HepG2 (cell line): ENCODE measurements around the gene PMM2. TPM values are rescaled to one million over a fixed set of nuclear protein-coding genes. Genes with fewer than 3 reads are reported as not detected.

Source experiments
- ATAC-seq: fragments of 200-7000 bp; cut with Tn5 transposase; 3 replicates; pipeline ENCODE4 v1.9.1; 2020; ENCODE audit warnings: mild to moderate bottlenecking, moderate library complexity
- BruUV-seq: library from RNA; stranded (reverse); fragments of 400-500 nt; replicated peaks from 2 replicates; lab custom pipeline; 2021; lab: Mats Ljungman, UMichigan
- CTCF ChIA-PET: fragments of 300-600 bp; formaldehyde crosslinking; extraction: SDS; loops from one replicate; lab custom pipeline; 2021; ENCODE audit warnings: low total read pairs, inconsistent platforms, low intra/inter-chr PET ratio; lab: Yijun Ruan, JAX
- POLR2A ChIA-PET: fragments of 350-600 bp; sonication (Branson Sonifier 250); formaldehyde crosslinking; loops from one replicate; lab custom pipeline; 2020; ENCODE audit warnings: antibody characterized with exemption, inconsistent platforms; lab: Yijun Ruan, JAX
- DNase-seq: peaks from one replicate; pipeline ENCODE4 v3.0.0-alpha.2; 2015; ENCODE audit warnings: low spot score
- FAIRE-seq: peaks from 3 replicates; lab custom pipeline; 2011; peaks lifted over from hg19 to GRCh38; lab: Jason Lieb, UNC
- H2AFZ ChIP-seq: one replicate; pipeline ENCODE4 v1.6.1; 2011; ENCODE audit warnings: low read length, inconsistent platforms
- H3K27ac ChIP-seq: fragments of 300-600 bp; 3 replicates; pipeline ENCODE4 v1.8.0; 2011; ENCODE audit warnings: mixed run types, mild to moderate bottlenecking, mixed read lengths, low read length, inconsistent platforms; ENCODE audit not compliant: insufficient read depth; ENCODE audit errors: extremely low read length
- H3K27me3 ChIP-seq, 2 experiments: fragments of 200-600 bp in 1 of 2; 2 replicates in 1 of 2; 3 replicates in 1 of 2; pipeline versions ENCODE4 v1.6.0 to v1.8.0; 2011; ENCODE audit warnings: low read length in 2 of 2, mild to moderate bottlenecking in 2 of 2, moderate library complexity in 2 of 2, inconsistent platforms in 1 of 2; ENCODE audit not compliant: insufficient read depth in 2 of 2, control insufficient read depth in 1 of 2
- H3K36me3 ChIP-seq, 2 experiments: fragments of 200-600 bp in 1 of 2; replicated peaks in 1 of 2; 2 replicates in 1 of 2; 3 replicates in 1 of 2; pipeline versions ENCODE4 v1.5.1 to v1.8.0; 2011; ENCODE audit warnings: low read length in 2 of 2, inconsistent platforms in 1 of 2; ENCODE audit not compliant: insufficient read depth in 2 of 2, control insufficient read depth in 1 of 2
- H3K4me1 ChIP-seq: 2 replicates; pipeline ENCODE4 v1.5.1; 2012; ENCODE audit warnings: low read length, inconsistent platforms; ENCODE audit not compliant: insufficient read depth
- H3K4me2 ChIP-seq: 2 replicates; pipeline ENCODE4 v1.6.0; 2011; ENCODE audit warnings: low read depth, low read length, inconsistent platforms
- H3K4me3 ChIP-seq, 3 experiments: fragments of 200-600 bp in 1 of 3; sonication (generic), shearing (Covaris generic) in 1 of 3; replicated peaks in 1 of 3; 2 replicates each; pipeline ENCODE4 v1.5.1; 2011 to 2016; ENCODE audit warnings: low read length in 3 of 3, inconsistent platforms in 2 of 3, low read depth in 2 of 3, mild to moderate bottlenecking in 2 of 3, control low read depth in 1 of 3, mixed read lengths in 1 of 3; ENCODE audit not compliant: insufficient read depth in 1 of 3
- H3K79me2 ChIP-seq: one replicate; pipeline ENCODE4 v1.6.1; 2011; ENCODE audit warnings: low read length, inconsistent platforms; ENCODE audit not compliant: insufficient read depth
- H3K9ac ChIP-seq: 2 replicates; pipeline ENCODE4 v1.6.0; 2011; ENCODE audit warnings: mild to moderate bottlenecking, low read depth, low read length, inconsistent platforms; ENCODE audit not compliant: insufficient read depth
- H3K9me3 ChIP-seq: 2 replicates; pipeline ENCODE4 v1.5.1; 2012; ENCODE audit warnings: mild to moderate bottlenecking, low read length
- H4K20me1 ChIP-seq: 2 replicates; pipeline ENCODE4 v1.6.0; 2011; ENCODE audit warnings: inconsistent platforms, mild to moderate bottlenecking, low read length, moderate library complexity; ENCODE audit not compliant: insufficient read depth
- GATA4 ChIP-seq: sonication (generic); IDR thresholded peaks from 2 replicates; pipeline ENCODE4 v1.6.1; 2016; ENCODE audit warnings: antibody characterized with exemption, low read depth, borderline replicate concordance
- MED1 ChIP-seq: sonication (generic); formaldehyde crosslinking; IDR thresholded peaks from 2 replicates; pipeline ENCODE4 v1.4.0; 2020; ENCODE audit warnings: missing genetic modification reagents
- PAF1 ChIP-seq: IDR thresholded peaks from 2 replicates; pipeline ENCODE4 v1.6.1; 2016; ENCODE audit warnings: missing genetic modification reagents, missing compliant biosample characterization
- ZBTB39 ChIP-seq: sonication (generic); formaldehyde crosslinking; IDR thresholded peaks from 2 replicates; pipeline ENCODE4 v1.5.0; 2020; ENCODE audit warnings: missing genetic modification reagents
- ZNF383 ChIP-seq: sonication (generic); formaldehyde crosslinking; IDR thresholded peaks from 2 replicates; pipeline ENCODE4 v1.4.0; 2020; ENCODE audit warnings: missing genetic modification reagents, mild to moderate bottlenecking, borderline replicate concordance
- ZNF441 ChIP-seq: sonication (generic); formaldehyde crosslinking; IDR thresholded peaks from 2 replicates; pipeline ENCODE4 v1.7.0; 2021; ENCODE audit warnings: missing genetic modification reagents, borderline replicate concordance
- ZNF761 ChIP-seq: sonication (generic); formaldehyde crosslinking; conservative IDR thresholded peaks from 2 replicates; pipeline ENCODE4 v1.4.0; 2020; ENCODE audit warnings: mild to moderate bottlenecking, missing genetic modification reagents
- ZNF839 ChIP-seq: sonication (generic); formaldehyde crosslinking; IDR thresholded peaks from 2 replicates; pipeline ENCODE4 v1.4.0; 2020; ENCODE audit warnings: missing genetic modification reagents, mild to moderate bottlenecking, borderline replicate concordance
- WGBS: methylation state at CpG from one replicate; pipeline ENCODE4 v1.1.6; 2017; ENCODE audit warnings: low lambda C conversion rate; 5-methylcytosine and 5-hydroxymethylcytosine counted together
- in situ Hi-C: cut with HindIII; loops from 2 replicates; pipeline ENCODE4 v1.10.0; 2017; ENCODE audit warnings: low pct_unique_long_range_greater_than_20kb; ENCODE audit not compliant: extremely low pct_ligation_motif_present
- intact Hi-C: fragments of 100-400 bp; cut with micrococcal nuclease; formaldehyde crosslinking; loops from one replicate; pipeline ENCODE4 v1.10.0; 2022; ENCODE audit not compliant: unreplicated experiment
- polyA plus RNA-seq, 8 experiments: library from polyadenylated mRNA; depleted of rRNA in 3 of 8; stranded (reverse) in 7 of 8; unstranded in 1 of 8; fragments of >200 nt; fragmentation: Illumina TruSeq in 4 of 8; extraction: Trizol in 4 of 8; gene quantifications; 2 replicates each; pipeline versions ENCODE4 v1.2.1 to v1.2.3, GENCODE V29; 2011 to 2016; ENCODE audit warnings: low read depth in 4 of 8, missing spikeins in 1 of 8, mixed read lengths in 1 of 8; ENCODE audit not compliant: insufficient read depth in 1 of 8
- total RNA-seq, 5 experiments: library from RNA; depleted of rRNA; stranded (reverse); fragments of >200 nt; fragmentation: Illumina TruSeq; extraction: Trizol; gene quantifications; 2 replicates each; pipeline ENCODE4 v1.2.3, GENCODE V29; 2016; ENCODE audit warnings: low read depth in 1 of 5
- TF ChIP-seq, protein P1 (sequence below): sonication (generic); formaldehyde crosslinking; IDR thresholded peaks from 2 replicates; pipeline ENCODE4 v1.5.1; 2020; ENCODE audit warnings: missing genetic modification reagents, mild to moderate bottlenecking, borderline replicate concordance

PMM2 gene
- total and polyA plus RNA-seq, 2 of the 13 experiments (the other 11 are each of a cell fraction or from before 2014, with no cell fraction given), result 52.2 to 93.7 TPM

DNA sequence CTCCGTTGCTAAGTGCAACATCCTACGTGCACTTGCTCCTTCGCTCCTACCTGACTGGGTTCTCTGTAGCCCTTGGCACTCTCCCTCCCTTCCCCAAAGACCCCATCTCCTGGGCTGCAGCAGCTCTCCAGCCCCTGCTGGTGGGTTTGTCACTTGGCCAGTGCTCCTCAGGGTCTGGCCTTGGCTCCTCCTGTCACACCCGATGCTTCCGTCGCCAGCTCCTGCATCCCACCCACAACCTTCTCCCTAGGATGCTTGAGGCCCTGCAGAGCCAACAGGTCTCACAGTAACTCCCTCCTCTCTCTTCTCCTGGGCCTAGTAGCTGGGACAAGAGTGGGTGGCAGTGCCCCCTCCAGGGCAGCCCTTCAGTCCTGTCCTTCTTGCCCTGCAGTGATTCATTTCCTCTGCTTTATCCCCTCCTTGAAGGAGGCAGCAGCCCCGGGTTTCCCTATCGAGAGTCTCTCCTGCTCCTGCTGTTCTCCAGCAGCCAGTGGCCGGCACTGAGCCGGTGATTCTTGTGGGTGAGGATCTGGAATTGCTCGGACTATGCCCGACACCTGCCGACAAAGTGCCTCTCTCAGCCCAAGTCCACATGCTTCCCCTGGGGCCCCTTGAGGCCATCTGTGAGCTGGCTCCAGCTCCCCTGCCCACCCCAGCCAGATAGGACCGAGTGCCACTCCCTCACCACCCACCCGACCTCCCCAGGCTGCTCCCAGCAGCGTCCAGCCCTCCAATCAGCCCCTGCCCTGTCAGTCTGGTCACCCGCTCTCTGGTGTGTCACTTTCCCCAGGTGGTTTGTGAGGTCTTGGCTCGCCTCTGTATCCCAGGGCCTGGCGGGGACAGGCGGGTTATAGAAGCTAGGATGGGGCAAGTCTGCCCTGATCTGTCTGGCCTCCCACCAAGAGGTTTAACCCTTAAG lies 88.3 kb downstream of the PMM2 start:
- peaks cover 5 to 9% of the 10 kb centered on the region in 2 experiments for H3K36me3 ChIP-seq
- no peaks in the 10 kb centered on the region for H3K27me3 ChIP-seq
- no peaks in the 10 kb centered on the region for H4K20me1 ChIP-seq
- H3K9me3 ChIP-seq, result no peaks in the 10 kb centered on the region
- no peaks in the 10 kb centered on the region for H3K79me2 ChIP-seq
- H3K4me1 ChIP-seq, result peaks cover 58% of the 10 kb centered on the region
- CTCF ChIA-PET, result no interaction called here
- in situ Hi-C loops, result loop anchor here (25.0 kb wide), 1 partner anchor 224 kb away; the partner anchor contains the start of gene ABAT
- FAIRE-seq, result peak; percentile 78
- no TSS peak for BruUV-seq
- no peak overlapping the region for H3K27ac ChIP-seq
- intact Hi-C loops, result no loop called here
- WGBS, result 13% methylated on average over 17 of the region's 20 CpGs
- POLR2A ChIA-PET, result interaction anchor here (1.1 to 14.5 kb wide), 3 partner anchors 18 to 206 kb away, joined by 5 to 235 read pairs (median 7); partner anchors contain the start of genes CARHSP1 and HAPSTR1
- no peak overlapping the region for H2AFZ ChIP-seq
- peak; percentile 46 for DNase-seq
- H3K9ac ChIP-seq, result no peak overlapping the region; the same call in 1 of the 2 replicates
- H3K4me2 ChIP-seq, result peak overlapping the region; percentile 93
- peak overlapping the region in 2 of 3 experiments; percentile 24 to 73; a peak in 3 of 6 replicates for H3K4me3 ChIP-seq
- ATAC-seq, result peak; percentile 45
- TF ChIP-seq ZNF441 (CRISPR knock-in tag), result 0 out of 2 replicates have a peak, but pooled peaks have one; percentile 47
- peak; percentile 32; the same call in 1 of the 2 replicates for TF ChIP-seq PAF1 (CRISPR knock-in tag)
- TF ChIP-seq, protein P1, sequence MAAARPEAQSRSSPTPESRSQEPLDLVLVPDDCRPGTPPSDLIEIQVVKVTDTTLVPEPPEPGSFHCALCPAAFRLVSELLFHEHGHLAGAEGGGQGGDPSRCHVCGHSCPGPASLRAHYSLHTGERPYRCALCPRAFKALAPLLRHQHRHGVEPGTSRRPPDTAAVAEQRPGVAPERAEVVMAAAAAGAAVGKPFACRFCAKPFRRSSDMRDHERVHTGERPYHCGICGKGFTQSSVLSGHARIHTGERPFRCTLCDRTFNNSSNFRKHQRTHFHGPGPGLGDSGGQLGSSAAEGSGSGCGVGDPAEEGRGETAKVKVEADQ (CRISPR knock-in tag), result peak; percentile 32; the same call in 1 of the 2 replicates
- no peak for TF ChIP-seq ZNF761 (CRISPR knock-in tag)
- TF ChIP-seq MED1 (CRISPR knock-in tag), result peak; percentile 24; the same call in 1 of the 2 replicates
- 0 out of 2 replicates have a peak, but pooled peaks have one; percentile 76 for TF ChIP-seq ZBTB39
- no peak for TF ChIP-seq ZNF839 (CRISPR knock-in tag)
- no peak for TF ChIP-seq GATA4
- 0 out of 2 replicates have a peak, but pooled peaks have one; percentile 7 for TF ChIP-seq ZNF383 (CRISPR knock-in tag)
